Ovary (tissue), 9 donors: ENCODE results near the gene SV2C. TPM values are rescaled to one million over a fixed set of nuclear protein-coding genes. Genes with fewer than 3 reads are reported as not detected.
"Not testable (repeated sequence)": the region's sequence is repeated elsewhere in the genome, so short reads cannot be mapped to it uniquely, and the experiment has no call there.

Source experiments
- DNase-seq, 5 donors: peaks; one replicate each; pipeline ENCODE4 v3.0.0-alpha.2; 2019 to 2020
- H3K27ac ChIP-seq, 2 donors: fragments of 200-600 bp; one replicate each; pipeline versions ENCODE4 v1.5.1 to v1.8.0; 2019 to 2022
- H3K27me3 ChIP-seq: fragments of 200-600 bp; one replicate; pipeline ENCODE4 v1.8.0; 2022
- H3K36me3 ChIP-seq: fragments of 200-600 bp; sonication (generic); one replicate; pipeline ENCODE4 v1.5.1; 2019
- H3K4me1 ChIP-seq: one replicate; pipeline ENCODE4 v1.8.1; 2013; ENCODE audit warnings: mild to moderate bottlenecking, moderate library complexity; ENCODE audit not compliant: insufficient read depth
- H3K4me3 ChIP-seq: fragments of 200-600 bp; sonication (generic); one replicate; pipeline ENCODE4 v1.5.1; 2017
- H3K9me3 ChIP-seq, 2 donors: fragments of 200-600 bp in 1 of 2; sonication (generic) in 1 of 2; one replicate each; pipeline versions ENCODE4 v1.5.1 to v1.8.1; 2013 to 2019; ENCODE audit warnings: mild to moderate bottlenecking in 1 of 2, moderate library complexity in 1 of 2
- EP300 ChIP-seq: sonication (generic); formaldehyde crosslinking; IDR thresholded peaks from one replicate; pipeline ENCODE4 v1.6.1; 2017; ENCODE audit warnings: antibody characterized with exemption
- POLR2A ChIP-seq: fragments of 450-650 bp; IDR thresholded peaks from one replicate; pipeline ENCODE4 v1.6.1; 2017; ENCODE audit warnings: antibody characterized with exemption, mild to moderate bottlenecking, moderate library complexity
- WGBS, 3 donors: extraction: QIAGEN DNeasy Blood & Tissue Kit in 1 of 3; methylation state at CpG; one replicate each; pipeline versions ENCODE4 v1.1.5 to v1.1.7; 2013 to 2017; 5-methylcytosine and 5-hydroxymethylcytosine counted together
- intact Hi-C, 4 donors: fragments of 100-400 bp; cut with DNase I; formaldehyde crosslinking; loops; one replicate each; pipeline versions ENCODE4 v1.11.0 to v1.15.1; 2022 to 2023
- polyA plus RNA-seq, 2 donors: library from polyadenylated mRNA; stranded (reverse); fragments of 200-250 nt in 1 of 2; fragments of 350-450 nt in 1 of 2; fragmentation: Illumina TruSeq in 1 of 2; extraction: RNeasy Lipid Tissue Mini Kit (QIAGEN cat#74804) in 1 of 2; gene quantifications; one replicate each; pipeline ENCODE4 v1.2.3, GENCODE V29; 2013 to 2014
- total RNA-seq, 7 donors: library from RNA; depleted of rRNA in 2 of 7; stranded (reverse); fragments of >200 nt in 2 of 7; fragmentation: NEBNext Ultra II Directional in 3 of 7; extraction: Animal tissue kit (Norgen Biotek cat#: 25700) in 3 of 7; gene quantifications; one replicate each; pipeline versions ENCODE4 v1.1.0 to v1.2.4, GENCODE V29; 2016 to 2023
- TF ChIP-seq, protein P1 (sequence below), 3 donors: fragments of 450-650 bp in 2 of 3; fragments of 200-600 bp in 1 of 3; IDR thresholded peaks; one replicate each; pipeline versions ENCODE4 v1.5.1 to v1.8.0; 2016 to 2022; ENCODE audit warnings: antibody characterized with exemption in 3 of 3, mild to moderate bottlenecking in 1 of 3
- donor health status: DM: no; HTN: no; CAD: no; lungs with moderate emphysema.
- donor health status: DM: no; HTN: no; CAD: no.
- donor health status: Bipolar disorder and iron deficiency.
- donor health status: DM: yes; HTN: yes; CAD: no.
- donor health status: DM: no; HTN: no; CAD: no.
- donor health status: DM: yes; HTN: yes; CAD: no.

Gene SV2C
- total and polyA plus RNA-seq, 9 donors: 0.10 to 1.3 (median 0.51) TPM

DNA sequence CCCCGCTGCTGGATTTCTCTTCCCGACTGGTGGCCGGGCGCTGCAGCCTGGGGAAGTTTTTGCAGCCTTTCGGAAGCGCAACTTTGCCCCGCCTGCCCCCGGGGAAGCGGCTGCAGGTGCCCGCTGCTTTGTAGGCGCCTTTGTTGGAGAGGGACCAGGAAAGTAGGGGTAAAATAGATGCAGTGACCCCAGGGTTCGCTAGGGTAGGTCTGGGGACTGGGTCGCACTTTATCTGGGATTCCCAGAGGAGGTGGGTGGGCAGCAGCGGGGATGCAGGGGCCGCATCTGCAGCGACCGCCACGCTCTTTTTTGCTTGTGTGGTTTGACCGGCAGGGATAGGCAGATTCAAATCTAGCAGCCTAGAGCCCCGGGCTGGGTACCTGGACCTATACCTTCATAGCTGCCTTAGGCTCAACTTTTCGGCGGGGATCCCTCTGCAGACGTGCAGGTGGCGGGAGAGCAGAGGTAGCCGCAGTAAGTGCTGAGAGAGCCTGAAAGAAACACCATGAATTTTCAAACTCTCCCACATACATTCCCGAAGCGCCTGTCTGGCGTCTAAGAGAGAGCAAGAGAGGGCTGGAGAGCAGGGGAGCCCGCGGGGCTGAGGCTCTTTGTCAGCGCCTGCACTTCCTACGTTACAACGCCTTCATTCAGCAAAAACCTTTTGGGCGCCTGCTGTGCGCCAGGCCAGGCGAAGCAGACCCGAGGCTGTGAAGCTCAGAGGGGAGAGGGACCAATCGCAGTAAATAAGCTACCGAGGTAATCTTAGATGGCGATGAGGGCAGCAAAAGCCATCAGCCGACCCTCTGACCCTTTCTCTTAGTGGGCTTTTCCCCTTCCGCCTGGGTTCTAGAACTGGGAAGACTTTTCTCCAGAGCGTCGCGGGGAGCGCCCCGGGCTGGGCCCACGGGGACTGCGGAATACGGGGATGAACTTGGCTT is 642 bp downstream of the SV2C start:
- H3K9me3 ChIP-seq: no peaks in the 10 kb centered on the region
- H3K4me1 ChIP-seq: no peaks in the 10 kb centered on the region
- no peak overlapping the region for H3K27ac ChIP-seq
- H3K36me3 ChIP-seq: no peaks in the 10 kb centered on the region
- TF ChIP-seq, protein P1, sequence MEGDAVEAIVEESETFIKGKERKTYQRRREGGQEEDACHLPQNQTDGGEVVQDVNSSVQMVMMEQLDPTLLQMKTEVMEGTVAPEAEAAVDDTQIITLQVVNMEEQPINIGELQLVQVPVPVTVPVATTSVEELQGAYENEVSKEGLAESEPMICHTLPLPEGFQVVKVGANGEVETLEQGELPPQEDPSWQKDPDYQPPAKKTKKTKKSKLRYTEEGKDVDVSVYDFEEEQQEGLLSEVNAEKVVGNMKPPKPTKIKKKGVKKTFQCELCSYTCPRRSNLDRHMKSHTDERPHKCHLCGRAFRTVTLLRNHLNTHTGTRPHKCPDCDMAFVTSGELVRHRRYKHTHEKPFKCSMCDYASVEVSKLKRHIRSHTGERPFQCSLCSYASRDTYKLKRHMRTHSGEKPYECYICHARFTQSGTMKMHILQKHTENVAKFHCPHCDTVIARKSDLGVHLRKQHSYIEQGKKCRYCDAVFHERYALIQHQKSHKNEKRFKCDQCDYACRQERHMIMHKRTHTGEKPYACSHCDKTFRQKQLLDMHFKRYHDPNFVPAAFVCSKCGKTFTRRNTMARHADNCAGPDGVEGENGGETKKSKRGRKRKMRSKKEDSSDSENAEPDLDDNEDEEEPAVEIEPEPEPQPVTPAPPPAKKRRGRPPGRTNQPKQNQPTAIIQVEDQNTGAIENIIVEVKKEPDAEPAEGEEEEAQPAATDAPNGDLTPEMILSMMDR (IDR thresholded peaks at IDR 0.05): no peak
- TF ChIP-seq POLR2A: no peak
- TF ChIP-seq EP300: no peak
- no peak for DNase-seq
- H3K4me3 ChIP-seq: no peak overlapping the region
- WGBS, 3 donors: 0 to 1% (median 1%) methylated on average over 49 to 50 of the region's 50 CpGs
- no peaks in the 10 kb centered on the region for H3K27me3 ChIP-seq
- intact Hi-C loops: no loop called here

DNA sequence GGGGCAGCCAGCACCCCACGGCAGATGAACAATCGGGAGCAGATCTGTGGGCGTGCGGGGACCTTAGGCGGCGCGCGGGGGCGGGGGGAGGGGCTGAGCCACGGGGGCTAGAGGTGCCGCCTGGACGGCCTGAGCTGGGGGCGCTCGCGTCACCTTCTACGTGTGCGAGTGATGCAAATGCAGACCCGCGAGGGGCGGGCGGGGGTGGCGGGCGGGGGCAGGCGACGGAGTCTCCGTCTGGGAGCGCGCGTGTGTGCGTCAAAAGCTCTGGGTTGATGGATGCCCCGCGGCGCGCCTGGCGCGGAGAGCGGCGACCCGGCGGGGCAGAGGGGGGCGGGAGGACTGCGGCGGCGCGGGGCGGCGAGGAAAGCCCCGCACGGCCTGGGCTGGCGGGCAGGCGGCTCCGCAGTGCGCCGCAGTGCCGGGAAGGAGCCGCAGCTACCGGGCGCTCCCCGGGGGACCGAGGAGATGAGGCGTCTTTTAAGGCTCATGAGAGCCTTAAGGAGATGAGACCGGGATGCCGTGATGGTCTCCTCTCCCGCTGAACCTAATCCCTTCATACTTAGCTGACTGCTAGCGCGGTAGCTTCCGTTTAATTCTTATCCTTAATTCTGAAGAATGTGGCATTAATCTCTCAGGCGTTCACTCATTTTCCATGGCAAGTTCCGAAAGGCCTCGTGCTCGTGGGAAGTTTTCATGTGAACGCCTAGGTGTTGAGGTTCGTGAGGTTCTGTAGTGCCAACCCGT is 1.5 kb downstream of the SV2C start:
- Histone ChIP-seq H3K27me3 (no peaks in the 10 kb centered on the region), H3K4me3 (no peak overlapping the region), H3K4me1 (no peaks in the 10 kb centered on the region), H3K9me3 (no peaks in the 10 kb centered on the region), H3K36me3 (no peaks in the 10 kb centered on the region), H3K27ac (no peak overlapping the region)
- intact Hi-C loops: no loop called here
- 1 to 2% (median 2%) methylated on average over 32 to 74 of the region's 74 CpGs for WGBS, 3 donors
- DNase-seq: peak in 1 of 5 donors; percentile 24
- TF ChIP-seq POLR2A: no peak
- TF ChIP-seq, protein P1 (IDR thresholded peaks at IDR 0.05): no peak
- no peak for TF ChIP-seq EP300

DNA sequence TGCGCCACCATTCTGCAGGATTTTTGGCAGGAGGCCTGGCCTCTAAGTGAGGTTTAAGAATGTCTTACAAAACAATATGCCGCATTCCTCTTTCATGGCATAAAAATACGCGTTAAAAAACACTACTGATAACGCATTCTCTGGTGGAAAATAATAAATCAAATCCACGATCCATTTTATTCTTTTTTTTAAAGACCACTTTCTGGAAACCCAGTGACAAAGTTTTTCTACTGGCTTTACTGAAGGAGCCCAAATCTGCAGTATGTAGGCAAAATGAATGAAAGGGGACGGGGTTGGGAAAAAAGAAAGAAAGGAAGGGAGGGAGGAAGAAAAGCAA is 2.0 kb downstream of the SV2C start:
- Histone ChIP-seq H3K9me3 (no peaks in the 10 kb centered on the region), H3K27ac (no peak overlapping the region), H3K4me1 (no peaks in the 10 kb centered on the region), H3K36me3 (no peaks in the 10 kb centered on the region), H3K27me3 (no peaks in the 10 kb centered on the region), H3K4me3 (no peak overlapping the region)
- 15 to 16% (median 16%) methylated on average over 7 of the region's 7 CpGs for WGBS, 3 donors
- intact Hi-C loops: no loop called here
- TF ChIP-seq, protein P1 (IDR thresholded peaks at IDR 0.05): no peak
- TF ChIP-seq EP300 (no peak), POLR2A (no peak)
- DNase-seq: no peak

- WGBS, 3 donors: 56 to 72% (median 69%) methylated on average over 4 of the region's 4 CpGs
- Histone ChIP-seq H3K27me3 (no peaks in the 10 kb centered on the region), H3K36me3 (no peaks in the 10 kb centered on the region), H3K4me3 (no peak overlapping the region), H3K4me1 (no peaks in the 10 kb centered on the region), H3K27ac (no peak overlapping the region), H3K9me3 (no peaks in the 10 kb centered on the region)
- intact Hi-C loops: no loop called here
- DNase-seq: no peak
- TF ChIP-seq, protein P1 (IDR thresholded peaks at IDR 0.05): no peak
- TF ChIP-seq POLR2A (no peak), EP300 (no peak)
Observed at GRCh38 chr5:76086095-76086494, 2.9 kb downstream of the SV2C start.

GRCh38 chr5:76089156-76089555 is 6.0 kb downstream of the SV2C start:
- H3K27me3 ChIP-seq, intact Hi-C loops, H3K36me3 ChIP-seq, H3K27ac ChIP-seq, H3K9me3 ChIP-seq, H3K4me3 ChIP-seq, DNase-seq, H3K4me1 ChIP-seq: not testable (repeated sequence)
- WGBS, 3 donors: 89 to 96% (median 93%) methylated on average over 2 of the region's 2 CpGs
